Measurements from ENCODE around the gene ASPRV1. TPM values are rescaled to one million over a fixed set of nuclear protein-coding genes. Genes with fewer than 3 reads are reported as not detected.
A peak's percentile ranks its signal among the peaks of the same experiment; 100 is the strongest.

ASPRV1 gene
- total RNA-seq, 3 donors from 2014 or later: 0.55 to 1.1 (median 0.55) TPM

DNA sequence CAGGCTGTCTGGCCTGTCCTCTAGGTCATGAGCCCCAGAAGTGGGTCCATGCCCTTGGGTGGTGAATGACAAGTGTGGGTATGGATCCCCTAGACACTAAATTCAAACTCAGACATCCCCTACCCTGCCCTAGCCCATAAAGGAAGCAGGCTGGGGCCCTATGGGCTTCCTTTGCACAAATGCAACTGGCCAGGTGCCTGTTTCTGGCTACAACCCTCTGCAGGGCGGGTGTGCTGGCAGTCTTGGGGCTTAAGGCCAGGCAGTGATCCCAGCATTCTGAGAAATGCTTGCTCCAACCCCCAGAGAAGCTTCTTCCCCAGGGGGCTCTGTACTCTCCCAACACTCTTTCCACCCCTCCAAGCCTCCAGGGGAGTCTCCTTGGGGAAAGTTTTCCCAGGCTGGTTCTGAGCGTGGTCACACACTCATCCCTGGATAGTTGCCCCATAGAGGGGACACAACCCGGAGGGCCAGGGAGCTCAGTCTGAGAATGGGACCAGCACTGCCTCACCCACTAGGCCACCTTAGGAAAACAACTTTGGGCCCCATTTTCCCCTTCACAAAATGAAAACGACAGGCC, 16.6 kb upstream of the ASPRV1 start:
- TF ChIP-seq, protein P1, sequence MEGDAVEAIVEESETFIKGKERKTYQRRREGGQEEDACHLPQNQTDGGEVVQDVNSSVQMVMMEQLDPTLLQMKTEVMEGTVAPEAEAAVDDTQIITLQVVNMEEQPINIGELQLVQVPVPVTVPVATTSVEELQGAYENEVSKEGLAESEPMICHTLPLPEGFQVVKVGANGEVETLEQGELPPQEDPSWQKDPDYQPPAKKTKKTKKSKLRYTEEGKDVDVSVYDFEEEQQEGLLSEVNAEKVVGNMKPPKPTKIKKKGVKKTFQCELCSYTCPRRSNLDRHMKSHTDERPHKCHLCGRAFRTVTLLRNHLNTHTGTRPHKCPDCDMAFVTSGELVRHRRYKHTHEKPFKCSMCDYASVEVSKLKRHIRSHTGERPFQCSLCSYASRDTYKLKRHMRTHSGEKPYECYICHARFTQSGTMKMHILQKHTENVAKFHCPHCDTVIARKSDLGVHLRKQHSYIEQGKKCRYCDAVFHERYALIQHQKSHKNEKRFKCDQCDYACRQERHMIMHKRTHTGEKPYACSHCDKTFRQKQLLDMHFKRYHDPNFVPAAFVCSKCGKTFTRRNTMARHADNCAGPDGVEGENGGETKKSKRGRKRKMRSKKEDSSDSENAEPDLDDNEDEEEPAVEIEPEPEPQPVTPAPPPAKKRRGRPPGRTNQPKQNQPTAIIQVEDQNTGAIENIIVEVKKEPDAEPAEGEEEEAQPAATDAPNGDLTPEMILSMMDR (IDR thresholded peaks at IDR 0.05): no peak
- Histone ChIP-seq H3K4me3 (no peak overlapping the region), H3K9me3 (no peaks in the 10 kb centered on the region), H3K4me1 (ENCODE audit: low read depth) (no peaks in the 10 kb centered on the region), H3K36me3 (ENCODE audit: low read depth) (no peaks in the 10 kb centered on the region)
- intact Hi-C loops (cut with DNase I, micrococcal nuclease): no loop called here
- no peak for ATAC-seq
- peak in 2 of 3 donors; percentile 3 to 25 for DNase-seq

DNA sequence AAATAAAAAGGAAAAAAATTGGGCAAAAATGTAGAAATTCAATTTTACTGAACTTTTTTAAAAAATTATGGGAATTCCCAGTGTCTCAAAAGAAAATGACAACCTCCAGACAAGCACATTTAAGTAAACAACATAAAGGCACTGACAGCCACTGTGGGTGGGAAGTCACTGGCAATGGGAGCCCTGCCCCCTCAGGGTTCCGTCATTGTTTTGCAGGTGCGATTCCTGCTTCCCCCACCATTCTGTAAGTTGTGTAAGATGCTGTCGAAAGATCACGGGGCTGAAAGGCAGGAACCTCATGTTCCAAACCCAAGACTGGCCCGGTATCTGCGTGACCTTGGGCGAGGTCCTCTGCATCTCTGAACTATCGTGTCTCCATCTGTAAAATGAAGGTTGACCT, 15.8 kb upstream of the ASPRV1 start:
- intact Hi-C loops (cut with DNase I, micrococcal nuclease): no loop called here
- ATAC-seq (no peak), DNase-seq (peak in 2 of 3 donors; percentile 4 to 31)
- H3K4me3 ChIP-seq: no peak overlapping the region
- H3K4me1 ChIP-seq (ENCODE audit: low read depth): no peaks in the 10 kb centered on the region
- H3K9me3 ChIP-seq: no peaks in the 10 kb centered on the region
- TF ChIP-seq, protein P1 (IDR thresholded peaks at IDR 0.05): no peak
- no peaks in the 10 kb centered on the region for H3K36me3 ChIP-seq (ENCODE audit: low read depth)

DNA sequence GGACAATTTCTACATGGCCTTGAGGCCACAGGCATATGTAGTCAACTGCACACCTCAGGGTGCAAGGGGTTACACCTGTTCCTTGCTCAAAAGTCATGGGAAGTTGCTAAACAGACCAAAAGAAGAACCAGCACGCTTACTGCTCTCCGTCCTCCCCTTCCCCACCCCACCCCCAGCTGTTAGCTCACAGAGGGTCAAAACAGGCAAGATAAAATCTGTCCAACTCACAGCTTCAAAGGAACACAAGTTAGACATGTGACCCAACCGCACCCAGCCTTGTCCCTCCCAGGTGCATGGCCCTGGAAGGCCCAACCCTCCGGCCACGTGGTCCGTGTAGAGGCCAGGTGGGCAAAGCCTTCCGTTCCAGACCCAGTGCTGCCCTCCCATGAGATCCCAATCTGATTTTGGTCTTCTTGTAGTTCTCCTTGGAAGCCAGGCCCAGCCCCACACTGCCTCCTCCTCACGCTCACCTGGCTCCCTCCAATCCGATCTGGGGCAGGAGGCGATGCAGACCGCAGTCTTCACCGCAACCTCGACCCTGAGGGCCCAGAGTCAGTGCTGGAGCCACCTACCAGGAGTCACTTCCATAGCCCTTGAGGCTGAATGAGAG, 14.5 kb upstream of the ASPRV1 start:
- ATAC-seq (peak; percentile 49), DNase-seq (peak in 1 of 3 donors; percentile 57)
- TF ChIP-seq, protein P1 (IDR thresholded peaks at IDR 0.05): no peak
- H3K9me3 ChIP-seq: no peaks in the 10 kb centered on the region
- H3K4me3 ChIP-seq: no peak overlapping the region
- no peaks in the 10 kb centered on the region for H3K4me1 ChIP-seq (ENCODE audit: low read depth)
- H3K36me3 ChIP-seq (ENCODE audit: low read depth): no peaks in the 10 kb centered on the region
- intact Hi-C loops (cut with DNase I, micrococcal nuclease): no loop called here

DNA sequence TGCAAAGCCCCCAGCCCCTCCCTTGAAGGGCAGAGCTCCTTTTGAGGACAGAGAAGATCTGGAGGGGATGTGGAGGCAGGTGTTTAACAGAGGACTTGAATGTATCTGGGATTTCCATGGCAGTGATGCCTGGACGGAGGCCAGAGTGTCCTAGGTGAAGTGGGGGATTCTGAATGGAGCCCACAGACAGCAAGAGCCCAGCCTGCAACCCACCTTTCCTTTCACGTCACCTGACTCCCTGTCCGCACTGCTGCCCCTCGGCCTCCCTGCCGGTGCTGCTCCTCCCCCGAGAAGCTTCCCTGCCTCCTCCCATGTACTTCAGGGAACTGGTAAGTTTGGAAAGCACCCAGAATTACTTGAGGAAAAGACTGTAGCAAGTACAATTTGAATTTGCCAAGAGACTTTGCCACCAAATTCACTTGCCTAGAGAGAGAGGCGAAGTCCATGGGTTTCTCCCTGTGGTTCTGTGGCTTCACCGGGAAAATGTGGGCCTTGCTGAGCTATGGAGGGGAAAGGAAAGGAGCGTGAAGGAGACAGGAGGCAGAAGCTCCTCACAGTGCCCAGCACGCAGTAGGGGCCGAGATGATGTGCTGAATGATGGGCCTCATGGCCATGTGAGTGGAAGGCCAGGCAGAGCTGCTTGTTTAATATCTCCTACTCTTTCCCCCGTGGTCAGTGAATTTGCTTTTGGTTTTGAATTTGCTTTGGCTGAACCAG, 13.9 kb upstream of the ASPRV1 start:
- DNase-seq (peak in 1 of 3 donors; percentile 33), ATAC-seq (no peak)
- TF ChIP-seq, protein P1 (IDR thresholded peaks at IDR 0.05): no peak

DNA sequence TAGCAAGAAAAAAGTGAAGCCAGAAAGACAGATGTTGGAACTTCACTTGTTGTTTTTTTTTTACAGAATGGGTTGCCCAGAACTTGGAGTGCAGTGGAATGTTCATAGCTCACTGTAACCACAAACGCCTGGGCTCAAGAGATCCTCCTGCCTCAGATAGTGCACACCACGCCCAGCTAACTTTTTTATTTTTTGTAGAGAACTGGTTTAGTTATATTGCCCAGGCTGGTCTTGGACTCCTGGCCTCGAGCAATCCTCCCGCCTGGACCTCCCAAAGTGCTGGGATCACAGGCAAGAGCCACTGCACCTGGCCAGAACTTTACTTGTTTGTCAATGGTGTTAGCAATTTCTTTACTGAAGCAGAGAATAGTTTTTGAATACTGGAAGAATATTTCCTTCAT, 11.9 kb upstream of the ASPRV1 start:
- H3K36me3 ChIP-seq (ENCODE audit: low read depth): no peaks in the 10 kb centered on the region
- TF ChIP-seq, protein P1 (IDR thresholded peaks at IDR 0.05): no peak
- peak in 2 of 3 donors; percentile 20 to 38 for DNase-seq
- ATAC-seq: peak; percentile 69
- H3K4me3 ChIP-seq: no peak overlapping the region
- intact Hi-C loops (cut with DNase I, micrococcal nuclease): no loop called here
- H3K9me3 ChIP-seq: no peaks in the 10 kb centered on the region
- H3K4me1 ChIP-seq (ENCODE audit: low read depth): no peaks in the 10 kb centered on the region

More for the DNA sequence above, 13.9 kb upstream of the ASPRV1 start:
- H3K4me1 ChIP-seq (ENCODE audit: low read depth): no peaks in the 10 kb centered on the region
- H3K36me3 ChIP-seq (ENCODE audit: low read depth): no peaks in the 10 kb centered on the region
- no peaks in the 10 kb centered on the region for H3K9me3 ChIP-seq
- H3K4me3 ChIP-seq: no peak overlapping the region
- intact Hi-C loops (cut with DNase I, micrococcal nuclease): no loop called here
